Measurements from ENCODE around the gene CRADD. TPM values are rescaled to one million over a fixed set of nuclear protein-coding genes. Genes with fewer than 3 reads are reported as not detected.

The CRADD gene
- total and polyA plus RNA-seq, 2 donors (not counting 3 experiments of a cell fraction or from before 2014, with no cell fraction given): 11.7 to 14.5 TPM

DNA sequence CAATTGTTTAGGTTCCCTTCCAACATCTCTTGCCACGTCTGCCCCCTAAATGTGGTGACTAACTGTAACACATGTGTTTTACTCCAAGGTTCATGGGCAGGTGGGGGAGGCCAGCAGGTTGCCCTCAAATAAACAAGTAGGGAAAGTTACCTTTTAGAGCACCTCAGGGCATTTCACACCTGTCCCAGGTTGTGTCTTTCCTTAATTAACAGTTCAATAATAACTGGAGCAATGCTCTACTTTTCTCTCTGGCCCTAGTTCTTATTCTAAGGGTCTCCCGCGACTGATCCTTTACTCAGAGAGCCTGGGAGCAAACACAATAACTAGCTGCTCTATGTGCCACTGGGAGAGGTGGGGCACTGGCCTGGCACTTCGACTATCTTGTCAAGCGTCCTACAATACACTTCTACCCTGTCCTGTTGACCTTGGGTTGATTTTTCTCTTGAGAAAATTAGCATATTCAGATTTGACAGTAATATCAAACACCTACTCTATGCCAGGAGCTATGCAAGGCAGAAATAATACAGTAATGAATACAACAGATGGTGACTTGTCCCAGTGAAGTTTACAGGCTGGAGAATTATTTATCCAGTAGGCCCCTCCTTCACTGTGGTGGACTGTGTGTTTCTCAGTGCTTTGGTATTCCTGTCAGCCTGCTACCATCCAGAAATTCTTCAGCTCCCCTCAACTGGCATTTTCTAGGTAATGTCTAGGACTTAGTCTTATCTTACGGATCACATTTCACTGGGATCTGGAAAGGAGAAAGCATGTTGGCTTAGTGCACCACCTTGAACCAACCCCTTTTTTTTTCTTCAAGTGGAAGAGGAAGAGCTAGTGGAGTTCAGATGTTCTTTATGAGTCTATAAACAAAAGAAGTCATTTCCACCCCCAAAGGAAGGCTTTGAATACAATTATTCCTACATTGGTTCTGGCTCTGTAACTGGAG, 202.6 kb downstream of the CRADD start:
- dilution Hi-C loops (cut with MboI; ENCODE audit: extremely low pct_ligation_motif_present, low sequenced_read_pairs): no loop called here
- no TSS peak for BruUV-seq (replicated peaks)
- intact Hi-C loops (cut with micrococcal nuclease): no loop called here
- CTCF ChIA-PET: interaction anchor here (0.7 to 1.5 kb wide), 3 partner anchors 22 to 310 kb away, joined by 3 to 4 read pairs (median 4); no protein-coding TSS in a partner anchor
- H2AFZ ChIP-seq (ENCODE audit: low read depth, low read length): no peak overlapping the region
- no peak overlapping the region for H3K27ac ChIP-seq (ENCODE audit: insufficient read depth, low read depth, low read length)
- no peak overlapping the region for H3K9ac ChIP-seq (replicated peaks; ENCODE audit: extremely low read depth, insufficient read depth, low read length)
- DNase-seq (ENCODE audit: low read depth, low spot score) (no peak), FAIRE-seq (no peak)
- H3K9me3 ChIP-seq (replicated peaks; ENCODE audit: control insufficient read depth, insufficient read depth, low read length): no peaks in the 10 kb centered on the region
- H3K9me1 ChIP-seq (replicated peaks; ENCODE audit: control insufficient read depth, extremely low read depth, insufficient read depth, low read length): no peaks in the 10 kb centered on the region
- H4K20me1 ChIP-seq (replicated peaks; ENCODE audit: control insufficient read depth, extremely low read depth, insufficient read depth, low read length): no peaks in the 10 kb centered on the region
- H3K4me2 ChIP-seq (ENCODE audit: insufficient read depth, low read length): no peak overlapping the region
- no peaks in the 10 kb centered on the region for H3K79me2 ChIP-seq (ENCODE audit: control insufficient read depth, insufficient read depth, low read length)
- TF ChIP-seq EZH2 (IDR thresholded peaks at IDR 0.05; ENCODE audit: borderline replicate concordance, low read depth, low read length, severe bottlenecking) (no peak), JUN (IDR thresholded peaks at IDR 0.05; ENCODE audit: borderline replicate concordance, insufficient read depth, insufficient read length, low read depth) (no peak), GATA2 (IDR thresholded peaks at IDR 0.05; ENCODE audit: insufficient read depth, insufficient read length, low read depth, low read length) (no peak), FOS (IDR thresholded peaks at IDR 0.05; ENCODE audit: borderline replicate concordance, insufficient read depth, low read length) (no peak), POLR2AphosphoS5 (IDR thresholded peaks at IDR 0.05; ENCODE audit: insufficient read depth, low read depth, low read length) (no peak), POLR2A (IDR thresholded peaks at IDR 0.05; ENCODE audit: low read depth, low read length) (no peak), MYC (IDR thresholded peaks at IDR 0.05; ENCODE audit: low read depth, low read length) (no peak)
- TF ChIP-seq, protein P1, sequence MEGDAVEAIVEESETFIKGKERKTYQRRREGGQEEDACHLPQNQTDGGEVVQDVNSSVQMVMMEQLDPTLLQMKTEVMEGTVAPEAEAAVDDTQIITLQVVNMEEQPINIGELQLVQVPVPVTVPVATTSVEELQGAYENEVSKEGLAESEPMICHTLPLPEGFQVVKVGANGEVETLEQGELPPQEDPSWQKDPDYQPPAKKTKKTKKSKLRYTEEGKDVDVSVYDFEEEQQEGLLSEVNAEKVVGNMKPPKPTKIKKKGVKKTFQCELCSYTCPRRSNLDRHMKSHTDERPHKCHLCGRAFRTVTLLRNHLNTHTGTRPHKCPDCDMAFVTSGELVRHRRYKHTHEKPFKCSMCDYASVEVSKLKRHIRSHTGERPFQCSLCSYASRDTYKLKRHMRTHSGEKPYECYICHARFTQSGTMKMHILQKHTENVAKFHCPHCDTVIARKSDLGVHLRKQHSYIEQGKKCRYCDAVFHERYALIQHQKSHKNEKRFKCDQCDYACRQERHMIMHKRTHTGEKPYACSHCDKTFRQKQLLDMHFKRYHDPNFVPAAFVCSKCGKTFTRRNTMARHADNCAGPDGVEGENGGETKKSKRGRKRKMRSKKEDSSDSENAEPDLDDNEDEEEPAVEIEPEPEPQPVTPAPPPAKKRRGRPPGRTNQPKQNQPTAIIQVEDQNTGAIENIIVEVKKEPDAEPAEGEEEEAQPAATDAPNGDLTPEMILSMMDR (IDR thresholded peaks at IDR 0.05; ENCODE audit: extremely low read depth in 1 of 2, insufficient read depth in 1 of 2, low read depth in 1 of 2, low read length in 2 of 2): no peak
- TF ChIP-seq, protein P2, sequence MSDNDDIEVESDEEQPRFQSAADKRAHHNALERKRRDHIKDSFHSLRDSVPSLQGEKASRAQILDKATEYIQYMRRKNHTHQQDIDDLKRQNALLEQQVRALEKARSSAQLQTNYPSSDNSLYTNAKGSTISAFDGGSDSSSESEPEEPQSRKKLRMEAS (IDR thresholded peaks at IDR 0.05; ENCODE audit: insufficient read depth, insufficient read length): no peak
- no peak overlapping the region for H3K4me3 ChIP-seq (replicated peaks in 1 of 3; ENCODE audit: insufficient read depth in 1 of 3, low read depth in 1 of 3, low read length in 3 of 3)
- H3K36me3 ChIP-seq (ENCODE audit: control insufficient read depth in 2 of 2, extremely low read depth in 1 of 2, insufficient read depth in 2 of 2, low read length in 2 of 2): no peaks in the 10 kb centered on the region
- POLR2A ChIA-PET: no interaction called here
- no peaks in the 10 kb centered on the region for H3K27me3 ChIP-seq (ENCODE audit: control insufficient read depth in 2 of 2, insufficient read depth in 2 of 2, low read length in 2 of 2)
- H3K4me1 ChIP-seq (ENCODE audit: control insufficient read depth, extremely low read depth, insufficient read depth, low read length): no peaks in the 10 kb centered on the region
